GM04504 (cell line): ENCODE results near the gene CAV2.

Experiments
- DNase-seq: peaks from one replicate; pipeline ENCODE4 v3.0.0-alpha.2; 2012; ENCODE audit warnings: low read depth

Gene CAV2

GRCh38 chr7:116524609-116525297, 25.2 kb downstream of the CAV2 start, which contains the start of gene CAV1:
TSS of gene CAV1 (plus strand) at chr7:116525036. CDS start at chr7:116525063, 27 bp downstream.
- peak; percentile 91 for DNase-seq

GRCh38 chr7:116525298-116525912, 25.9 kb downstream of the CAV2 start:
- DNase-seq, result no peak

- peak; percentile 75 for DNase-seq
Observed at GRCh38 chr7:116525913-116526861, 26.6 kb downstream of the CAV2 start.

- no peak for DNase-seq
Observed at GRCh38 chr7:116526897-116527296, 27.4 kb downstream of the CAV2 start.

- no peak for DNase-seq
Observed at GRCh38 chr7:116527521-116527920, 28.0 kb downstream of the CAV2 start.

- peak; percentile 95 for DNase-seq
Observed at GRCh38 chr7:116528008-116528789, 28.7 kb downstream of the CAV2 start.

- DNase-seq, result no peak
Observed at GRCh38 chr7:116529250-116529649, 29.7 kb downstream of the CAV2 start.

GRCh38 chr7:116530107-116530820, 30.7 kb downstream of the CAV2 start:
- DNase-seq, result no peak

- DNase-seq, result no peak
Observed at GRCh38 chr7:116532102-116532688, 32.7 kb downstream of the CAV2 start.

- DNase-seq, result peak; percentile 73
Observed at GRCh38 chr7:116534790-116535189, 35.3 kb downstream of the CAV2 start.

- DNase-seq, result no peak
Observed at GRCh38 chr7:116535416-116535815, 35.9 kb downstream of the CAV2 start.

- DNase-seq, result no peak
Observed at GRCh38 chr7:116538138-116538537, 38.6 kb downstream of the CAV2 start.

- no peak for DNase-seq
Observed at GRCh38 chr7:116539879-116540278, 40.3 kb downstream of the CAV2 start.

- no peak for DNase-seq
Observed at GRCh38 chr7:116540743-116541142, 41.2 kb downstream of the CAV2 start.

GRCh38 chr7:116541951-116542350, 42.4 kb downstream of the CAV2 start:
- DNase-seq, result no peak

- DNase-seq, result no peak
Observed at GRCh38 chr7:116542618-116543017, 43.1 kb downstream of the CAV2 start.

GRCh38 chr7:116543664-116544063, 44.1 kb downstream of the CAV2 start:
- peak; percentile 68 for DNase-seq

GRCh38 chr7:116544487-116544886, 44.9 kb downstream of the CAV2 start:
- no peak for DNase-seq

- DNase-seq, result no peak
Observed at GRCh38 chr7:116545411-116545993, 46.0 kb downstream of the CAV2 start.

GRCh38 chr7:116546054-116546453, 46.5 kb downstream of the CAV2 start:
- DNase-seq, result peak; percentile 68
